Stimulated activated naive CD4-positive, alpha-beta T cell (primary cell): ENCODE data around the gene PITPNC1.
A peak's percentile ranks its signal among the peaks of the same experiment; 100 is the strongest.
"Not testable (repeated sequence)": the region's sequence is repeated elsewhere in the genome, so short reads cannot be mapped to it uniquely, and the experiment has no call there.

Experiments used
- DNase-seq, 6 experiments: peaks; one replicate each; lab custom pipeline; 2025; lab: John Stamatoyannopoulos, UW

PITPNC1 gene

DNA sequence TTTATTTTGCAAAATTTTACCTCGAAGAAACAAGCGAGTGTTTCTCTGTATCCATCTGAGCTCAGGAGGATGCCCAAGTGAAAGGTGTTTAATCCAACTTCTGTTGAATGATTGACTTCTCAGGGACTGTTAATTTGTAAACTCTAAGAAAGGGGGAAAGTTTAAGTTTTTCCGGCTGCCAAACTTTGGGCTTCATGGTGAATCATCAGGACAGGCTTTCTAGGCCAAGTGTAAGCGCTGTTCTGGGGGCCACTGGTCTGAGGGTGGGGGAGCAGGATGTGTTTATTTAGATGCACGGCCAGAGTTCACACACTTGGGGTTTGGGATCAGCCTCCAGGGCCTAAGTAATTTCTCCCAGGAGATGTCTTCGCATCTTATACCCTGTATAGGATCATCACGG is 110.4 kb downstream of the PITPNC1 start:
- no peak for DNase-seq

DNA sequence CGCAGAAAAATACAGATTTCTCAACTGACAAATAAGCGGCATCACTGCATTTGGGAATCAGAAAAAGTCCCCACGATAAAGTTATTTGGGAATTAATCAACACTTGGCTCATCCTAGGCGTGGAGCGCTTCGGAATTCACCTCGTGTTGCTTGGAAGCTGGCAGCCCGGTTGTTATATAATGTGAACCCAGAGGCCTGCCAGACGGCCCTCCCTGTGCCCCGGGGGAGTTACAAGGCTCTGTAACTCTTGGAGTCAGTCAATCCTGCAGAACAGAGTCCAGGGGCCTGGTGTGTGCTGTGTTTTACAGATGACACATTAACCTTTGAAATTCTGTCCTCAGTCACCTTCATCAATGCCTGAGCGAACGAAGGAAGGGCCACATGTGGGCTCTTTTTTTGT is 111.1 kb downstream of the PITPNC1 start:
- no peak for DNase-seq

DNA sequence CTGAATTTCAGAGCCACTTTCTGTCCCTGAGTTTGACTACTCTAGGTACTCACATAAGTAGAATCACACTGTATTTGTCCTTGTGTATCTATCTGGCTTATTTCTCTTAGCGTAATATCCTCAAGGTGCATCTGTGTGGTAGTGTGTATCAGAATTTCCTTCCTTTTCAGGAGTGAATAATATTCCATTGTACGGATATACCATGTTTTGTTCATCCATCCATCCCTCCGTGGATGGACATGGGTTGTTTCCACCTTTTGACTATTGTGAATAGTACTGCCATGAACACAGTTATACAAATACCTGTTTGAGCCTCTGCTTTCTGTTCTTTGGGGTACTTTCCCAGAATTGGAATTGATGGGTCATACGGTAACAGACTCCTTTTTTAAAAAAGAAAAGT is 111.7 kb downstream of the PITPNC1 start:
- DNase-seq = no peak

DNA sequence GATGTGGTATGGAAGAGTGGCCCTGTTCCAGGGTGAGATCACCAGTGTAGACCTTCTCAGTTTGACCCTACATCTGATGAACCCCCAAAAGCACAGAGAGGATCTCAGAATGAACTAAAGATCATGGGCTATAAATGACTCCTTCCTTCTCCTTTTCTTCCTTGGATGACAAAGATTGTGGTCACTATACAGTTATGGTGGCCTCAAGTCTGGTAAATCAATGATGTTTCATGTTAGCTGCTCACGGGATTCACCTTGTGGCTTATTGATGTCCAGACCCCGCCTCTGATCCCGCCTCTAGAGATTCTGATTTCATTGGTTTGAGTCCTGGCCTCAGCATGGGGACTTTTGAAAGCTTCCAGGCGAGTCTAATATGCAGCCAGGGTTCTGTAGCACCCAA is 112.2 kb downstream of the PITPNC1 start:
- DNase-seq = no peak

DNA sequence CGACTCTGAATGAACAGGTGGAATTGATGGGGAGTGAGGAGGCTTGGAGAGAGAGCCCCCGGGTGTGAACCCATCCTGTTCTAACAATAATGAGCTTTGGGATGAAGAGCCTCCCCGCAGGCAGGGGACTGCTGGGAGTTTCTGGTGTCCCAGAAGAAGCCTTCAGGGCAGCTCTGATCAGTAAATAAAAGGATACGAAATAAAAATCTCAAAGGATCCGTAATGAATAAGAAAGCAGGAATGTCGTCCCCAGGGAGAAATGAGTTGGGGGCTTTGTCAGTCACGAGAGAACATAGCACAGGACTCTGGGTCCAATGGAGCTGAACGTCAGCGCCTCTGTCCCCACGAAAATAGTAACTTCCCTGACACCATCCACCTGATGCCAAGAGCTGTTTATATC is 113.4 kb downstream of the PITPNC1 start:
- DNase-seq = no peak

DNA sequence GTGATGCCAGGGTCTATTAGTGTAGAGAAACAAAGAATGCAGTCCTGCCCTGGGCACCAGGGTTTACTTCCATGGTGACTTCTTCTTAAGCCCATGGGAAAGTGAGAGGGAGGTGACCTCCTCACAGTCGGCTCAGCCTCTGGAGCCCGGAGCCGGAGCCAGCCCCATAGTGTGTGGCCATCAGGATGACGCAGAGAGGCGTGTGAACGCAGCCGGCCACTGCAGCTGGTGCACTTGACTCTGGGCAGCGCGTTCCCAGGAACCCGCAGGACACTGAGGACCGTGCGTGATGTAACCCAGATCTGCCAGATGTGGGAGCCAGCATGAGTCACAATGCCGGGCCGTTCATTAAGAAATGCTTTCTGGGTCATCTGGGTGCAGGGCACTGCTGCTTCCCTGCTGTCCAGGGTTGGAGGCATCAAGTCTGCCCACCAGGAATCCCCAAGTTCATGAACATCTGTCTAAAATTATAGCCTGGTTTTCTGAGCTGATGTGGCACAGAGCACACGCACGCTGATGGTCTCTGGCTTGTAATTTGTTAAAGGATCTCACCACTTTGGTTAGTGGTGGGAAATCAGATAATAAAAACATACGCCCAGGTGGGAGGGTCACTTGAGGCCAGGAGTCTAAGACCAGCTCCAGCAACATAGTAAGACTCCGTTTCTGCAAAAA is 114.1 kb downstream of the PITPNC1 start:
- DNase-seq = no peak

DNA sequence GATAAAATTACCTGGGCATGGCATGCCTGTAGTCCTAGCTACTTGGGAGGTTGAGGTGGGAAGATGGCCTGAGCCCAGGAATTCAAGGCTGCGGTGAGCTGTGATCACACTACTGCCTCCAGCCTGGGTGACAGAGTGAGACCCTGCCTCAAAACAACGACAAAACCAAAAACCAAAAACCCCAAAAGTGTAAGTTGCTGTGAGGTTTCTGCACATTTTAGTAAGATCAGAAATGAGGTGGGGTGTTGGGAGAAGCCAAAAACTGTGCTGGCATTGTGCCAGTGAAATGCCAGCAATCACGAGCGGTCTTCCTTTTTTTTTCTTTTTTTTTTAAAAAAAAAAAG is 114.6 kb downstream of the PITPNC1 start:
- DNase-seq = no peak

DNA sequence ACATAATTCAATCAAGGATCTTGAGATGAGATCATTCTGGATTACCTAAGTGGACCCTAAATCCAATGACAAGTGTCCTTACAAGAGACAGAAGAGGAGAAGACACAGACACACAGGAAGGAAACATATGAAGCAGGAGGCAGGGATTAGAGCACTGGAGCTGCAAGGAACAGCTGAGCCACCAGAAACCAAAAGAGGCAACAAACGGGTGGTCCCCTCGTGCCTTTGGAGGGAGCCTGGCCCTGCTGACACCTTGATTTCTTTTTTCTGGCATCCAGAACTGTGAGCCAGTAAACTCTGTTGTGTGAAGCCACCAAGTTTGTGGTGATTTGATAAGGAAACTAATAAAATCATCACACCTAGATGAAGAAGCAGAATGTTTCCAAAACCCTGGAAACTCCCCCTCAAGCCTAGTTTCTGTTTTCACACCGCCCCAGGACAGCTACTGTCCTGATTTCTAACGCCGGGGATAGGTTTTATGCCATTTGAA is 115.2 kb downstream of the PITPNC1 start:
- DNase-seq = no peak

DNA sequence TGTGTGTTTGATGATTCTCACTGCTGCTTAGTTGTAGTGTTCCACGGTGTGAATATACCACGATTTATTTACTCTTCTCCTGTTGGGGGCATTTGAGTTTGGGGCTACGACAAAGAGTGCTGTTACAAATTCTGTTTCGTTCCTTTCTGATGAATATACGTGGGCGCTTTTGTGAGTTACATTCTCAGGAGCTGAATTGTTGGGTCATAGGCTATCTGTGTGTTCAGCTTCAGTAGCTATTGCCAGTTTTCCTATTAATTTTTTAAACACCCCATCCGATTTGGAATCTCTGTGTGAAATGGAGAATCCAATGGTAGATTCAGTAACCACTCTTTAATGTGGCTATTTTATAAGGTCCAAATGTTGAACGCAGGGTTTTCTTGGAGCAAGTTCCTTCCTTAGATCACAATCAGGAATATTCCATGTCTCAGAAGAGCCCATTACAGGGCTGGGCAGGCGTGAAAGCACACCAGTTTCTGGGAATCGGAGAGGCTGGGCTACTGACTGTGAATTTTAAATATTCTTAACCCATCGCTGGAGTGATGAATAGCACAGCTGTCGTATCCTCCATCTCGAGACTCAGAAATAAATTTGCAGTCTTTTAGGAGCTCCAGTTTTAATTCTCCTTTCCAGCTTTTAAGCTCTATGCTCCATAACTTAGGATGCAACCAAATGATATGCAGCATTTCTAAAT is 115.9 kb downstream of the PITPNC1 start:
- DNase-seq = no peak

DNA sequence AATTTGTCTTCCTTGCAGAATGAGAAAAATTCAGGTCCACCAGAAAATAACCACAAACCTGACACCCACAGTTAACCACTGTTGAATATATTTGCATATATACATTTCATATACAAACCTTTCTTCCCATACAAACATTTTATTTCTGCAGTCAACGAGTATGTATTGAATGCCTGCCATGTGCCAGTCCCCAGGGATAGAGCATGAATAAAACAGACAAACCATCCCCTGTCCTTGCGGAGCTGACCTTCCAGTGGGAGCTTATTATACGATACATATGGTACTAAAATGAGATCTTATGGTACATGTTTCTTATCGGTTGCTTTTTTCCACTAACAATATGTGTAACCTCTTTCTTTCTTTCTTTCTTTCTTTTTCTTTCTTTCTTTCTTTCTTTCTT is 116.7 kb downstream of the PITPNC1 start:
- DNase-seq = no peak

DNA sequence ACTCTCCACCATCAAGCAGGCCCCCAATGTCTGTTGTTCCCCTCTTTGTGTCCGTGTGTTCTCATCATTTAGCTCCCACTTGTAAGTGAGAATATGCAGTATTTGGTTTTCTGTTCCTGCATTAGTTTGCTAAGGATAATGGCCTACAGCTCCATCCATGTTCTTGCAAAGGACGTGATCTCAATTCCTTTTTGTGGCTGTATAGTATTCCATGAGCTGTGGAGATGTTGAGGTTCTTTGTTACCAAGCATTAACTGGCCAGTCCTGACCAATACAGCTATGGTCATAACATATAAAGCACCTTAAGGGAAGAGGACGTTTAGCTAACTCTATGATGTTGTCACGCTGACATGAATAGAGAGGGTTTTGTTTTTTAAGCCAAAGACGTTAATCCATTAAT is 118.5 kb downstream of the PITPNC1 start:
- not testable (repeated sequence) for DNase-seq

DNA sequence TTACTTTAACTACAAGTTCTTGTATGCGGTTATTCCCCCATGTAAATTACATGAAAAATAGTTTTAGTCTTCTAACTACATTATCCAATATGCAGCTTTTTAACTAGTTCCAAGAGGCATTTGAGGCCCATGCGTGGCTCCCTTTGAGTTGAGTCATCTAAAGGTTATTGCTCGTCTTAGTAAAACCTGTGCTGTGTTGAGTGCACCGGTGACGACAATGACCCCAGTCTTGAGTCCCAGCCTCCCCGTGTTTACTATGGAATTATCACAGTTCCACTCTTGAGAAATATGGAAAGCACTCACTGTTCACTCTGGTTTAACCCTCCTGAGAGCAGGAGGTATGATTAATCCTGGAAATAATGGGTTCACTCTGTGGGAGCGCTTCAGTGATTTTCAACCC is 119.2 kb downstream of the PITPNC1 start:
- DNase-seq = no peak

DNA sequence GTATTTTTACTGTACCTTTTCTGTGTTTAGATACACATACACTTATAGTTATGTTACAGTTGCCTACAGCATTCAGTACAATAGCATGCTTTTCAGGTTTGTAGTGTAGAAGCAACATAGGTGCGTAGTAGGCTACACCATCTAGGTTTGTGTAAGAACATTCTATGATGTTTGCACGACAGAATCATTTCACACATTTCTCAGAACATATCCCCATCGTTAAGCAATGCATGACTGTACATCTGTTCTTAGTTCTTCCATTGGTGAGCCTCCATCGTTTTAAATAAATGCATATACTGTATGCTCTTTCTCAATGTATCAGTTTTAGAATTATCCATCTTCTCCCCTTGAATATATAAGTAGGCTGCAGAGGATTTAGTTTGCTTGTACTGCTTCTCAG is 122.6 kb downstream of the PITPNC1 start:
- no peak for DNase-seq

DNA sequence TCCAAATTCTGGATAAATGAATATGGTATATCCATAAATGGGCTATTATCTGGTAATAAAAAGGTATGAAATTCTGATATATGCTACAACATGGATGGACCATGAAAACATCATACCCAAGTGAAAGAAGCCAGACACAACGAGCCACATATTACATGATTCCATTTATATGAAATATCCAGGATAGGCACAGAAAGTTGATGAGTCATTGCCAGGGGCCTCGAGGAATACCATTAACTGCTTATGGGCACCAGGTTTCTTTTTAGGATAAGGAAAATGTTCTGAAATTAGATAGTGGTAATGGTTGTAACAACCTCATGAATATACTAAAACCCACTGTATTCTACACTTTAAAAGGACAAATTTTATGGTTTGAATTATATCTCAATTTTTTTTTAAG is 123.2 kb downstream of the PITPNC1 start:
- DNase-seq = no peak

DNA sequence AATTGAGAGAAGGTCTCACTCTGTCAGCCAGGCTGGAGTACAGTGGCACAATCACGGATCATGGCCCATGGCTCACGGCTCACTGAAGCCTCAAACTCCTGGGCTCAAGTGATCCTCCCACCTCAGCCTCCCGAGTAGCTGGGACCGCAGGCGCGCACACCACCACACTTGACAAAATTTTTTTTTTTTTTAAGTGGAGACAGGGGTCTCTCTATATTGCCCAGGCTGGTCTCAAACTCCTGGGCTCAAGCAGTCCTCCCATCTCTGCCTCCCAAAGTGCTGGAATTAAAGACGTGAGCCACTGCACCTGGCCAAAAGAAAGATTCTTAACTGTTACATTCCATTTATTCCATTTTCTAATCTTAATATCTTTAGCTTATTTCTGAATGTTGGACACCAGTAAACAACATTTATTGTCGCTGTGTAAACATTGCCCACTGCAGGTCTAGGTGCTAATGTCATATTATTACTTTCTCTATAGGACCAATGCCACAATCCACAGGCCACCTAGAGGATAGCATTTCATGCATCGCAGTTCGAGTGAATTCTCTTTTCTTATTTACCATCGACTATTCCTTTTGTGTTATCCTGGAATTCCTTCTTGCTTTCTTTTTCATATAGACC is 123.7 kb downstream of the PITPNC1 start:
- DNase-seq = no peak

DNA sequence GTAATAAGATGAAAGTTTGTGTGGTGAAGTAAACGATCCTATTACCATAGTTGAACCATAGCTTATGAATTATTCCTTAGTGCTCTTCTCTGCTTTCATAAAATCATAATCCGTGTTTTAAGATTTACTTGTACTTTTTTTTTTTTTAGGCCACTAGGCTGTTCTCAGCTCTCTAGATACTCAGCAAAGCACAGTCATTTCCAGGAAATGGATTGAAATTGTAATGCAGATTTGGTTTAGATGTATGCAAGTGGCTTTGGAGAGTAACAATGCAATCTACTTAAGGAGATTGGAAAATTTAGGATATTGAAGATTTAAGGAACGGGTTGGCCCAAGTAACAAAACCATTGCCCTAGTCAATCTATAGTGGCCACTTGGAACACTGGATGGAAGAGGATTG is 125.1 kb downstream of the PITPNC1 start:
- peak in 1 of 6 experiments; percentile 6 for DNase-seq

DNA sequence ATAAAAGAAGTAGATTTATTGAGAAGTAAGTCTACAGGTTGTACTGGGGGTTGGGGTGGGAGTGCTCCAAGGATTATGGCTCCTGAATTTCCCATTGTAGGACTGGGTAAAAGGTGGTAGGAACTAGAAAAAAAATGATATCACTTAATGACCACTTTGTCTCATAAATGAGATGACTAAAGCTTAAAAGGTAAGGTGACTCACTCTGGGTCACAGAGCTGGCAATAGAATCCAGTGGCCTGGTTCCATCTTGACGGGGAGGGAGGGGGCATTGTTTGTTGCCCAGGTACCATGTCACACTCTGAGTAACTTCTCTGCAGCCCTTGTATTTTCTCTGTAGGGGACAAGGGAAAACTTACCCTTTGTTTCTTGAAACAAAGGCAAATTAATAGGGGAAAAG is 126.1 kb downstream of the PITPNC1 start:
- no peak for DNase-seq

DNA sequence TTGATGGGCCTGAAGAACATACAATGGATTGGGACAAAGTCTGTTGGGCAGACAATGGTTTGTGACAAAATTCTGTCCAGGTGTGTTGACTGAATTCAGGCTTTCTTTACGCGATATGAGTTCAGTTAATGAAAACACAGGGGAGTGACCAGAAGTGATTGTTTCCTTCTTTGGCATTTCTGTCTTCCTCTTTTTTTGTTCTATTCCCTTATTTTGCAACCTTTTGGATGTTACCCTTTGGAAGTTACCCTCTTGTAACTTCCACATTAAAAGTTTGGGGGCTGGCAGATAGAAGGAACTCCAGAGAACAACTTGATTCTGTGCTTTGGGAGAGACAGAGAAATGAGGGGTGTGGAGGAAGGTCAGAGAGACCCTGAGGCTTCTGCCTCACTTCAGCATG is 126.7 kb downstream of the PITPNC1 start:
- no peak for DNase-seq

DNA sequence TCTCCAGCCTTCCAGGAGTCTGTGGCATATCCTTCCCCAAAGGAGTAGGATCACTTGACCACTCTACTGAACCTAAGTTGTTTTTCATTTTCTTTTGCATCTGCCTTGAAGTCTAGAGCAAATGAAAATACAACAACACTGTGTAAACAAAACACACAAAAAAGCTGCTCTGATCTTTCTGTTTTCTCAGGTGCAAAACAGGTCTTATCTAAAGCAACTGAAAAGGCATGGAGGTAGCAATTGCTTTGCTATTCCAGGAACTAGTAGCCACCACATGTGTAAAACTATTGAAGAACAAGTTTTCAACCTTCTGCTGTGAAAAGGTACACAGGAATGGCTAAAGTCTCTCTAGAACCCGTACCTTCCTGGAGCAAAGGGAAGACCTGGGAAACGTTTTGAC is 127.1 kb downstream of the PITPNC1 start:
- DNase-seq = no peak

DNA sequence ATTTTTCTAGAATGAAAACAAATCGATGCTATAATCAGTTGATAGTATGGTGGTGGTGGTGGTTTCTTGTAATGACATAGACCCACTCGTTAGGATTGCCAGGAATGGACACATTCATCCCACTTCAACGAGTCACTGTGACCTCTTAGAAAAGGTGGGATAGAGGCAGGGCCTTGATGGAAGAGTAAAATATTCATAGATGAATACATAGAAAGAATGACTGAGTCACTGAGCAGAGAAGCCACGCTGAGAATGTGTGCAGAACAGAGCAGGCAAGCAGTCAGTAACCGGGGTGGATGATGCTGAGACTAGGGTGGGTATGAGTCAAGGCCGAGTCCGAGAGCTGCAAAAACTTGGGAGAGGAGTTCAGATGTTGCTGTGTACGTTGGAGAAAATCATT is 129.9 kb downstream of the PITPNC1 start:
- DNase-seq = no peak

DNA sequence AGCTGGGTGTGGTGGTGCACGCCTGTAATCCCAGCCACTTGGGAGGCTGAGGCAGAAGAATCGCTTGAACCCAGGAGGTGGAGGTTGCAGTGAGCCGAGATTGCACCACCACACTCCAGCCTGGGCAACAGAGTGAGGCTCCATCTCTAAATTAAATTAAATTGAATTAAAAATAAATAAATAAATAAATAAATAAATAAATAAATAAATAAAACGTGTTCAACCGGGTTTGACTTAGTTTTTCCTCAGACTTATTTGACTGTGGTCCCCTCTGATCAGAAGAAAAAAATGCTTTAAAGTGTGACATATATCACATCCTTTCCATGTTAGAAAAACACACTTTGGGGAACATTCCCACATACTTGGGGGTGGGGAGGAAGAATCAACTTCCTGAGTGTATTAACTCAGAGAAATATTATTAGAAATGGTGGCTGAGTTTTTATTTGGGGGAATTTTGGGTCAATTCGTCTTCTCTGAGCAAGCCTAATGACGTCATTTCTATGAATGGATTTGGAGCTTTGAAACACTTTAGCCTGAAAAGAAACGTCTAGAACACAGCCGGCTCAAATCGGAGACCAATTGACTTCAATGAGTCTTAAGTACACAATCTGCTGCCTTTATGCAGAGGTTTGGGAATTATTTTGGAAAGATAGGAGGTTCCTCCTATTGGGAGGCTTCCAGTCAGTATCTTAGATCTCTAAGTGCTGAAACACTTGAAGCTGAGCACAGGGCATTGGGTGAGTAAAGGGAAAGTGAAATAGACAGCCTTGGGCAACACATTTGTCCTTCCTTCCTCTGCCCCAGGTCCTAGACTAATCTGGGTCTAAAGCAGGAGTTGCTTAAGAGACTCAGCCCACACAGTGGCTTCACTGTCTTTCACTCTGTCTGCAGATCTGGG is 132.6 kb downstream of the PITPNC1 start:
- DNase-seq = no peak

DNA sequence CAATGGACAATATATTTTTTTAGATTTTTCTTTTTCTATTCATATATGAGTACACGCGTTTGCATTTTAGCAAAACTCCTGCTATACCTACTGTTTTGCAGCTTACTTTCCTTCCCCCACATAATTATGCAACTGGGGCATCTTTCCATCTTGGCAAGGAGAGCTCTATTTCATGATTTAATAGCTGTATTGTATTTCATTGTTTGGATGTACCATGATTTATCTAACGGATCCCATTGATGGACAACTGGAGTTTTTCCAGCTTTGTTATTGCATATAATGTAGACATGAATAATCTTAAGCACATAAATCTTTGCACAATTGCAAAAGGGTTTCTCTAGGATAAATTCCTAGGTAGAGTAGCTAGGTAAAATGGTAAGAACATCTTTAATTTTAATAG is 133.9 kb downstream of the PITPNC1 start:
- DNase-seq = no peak

DNA sequence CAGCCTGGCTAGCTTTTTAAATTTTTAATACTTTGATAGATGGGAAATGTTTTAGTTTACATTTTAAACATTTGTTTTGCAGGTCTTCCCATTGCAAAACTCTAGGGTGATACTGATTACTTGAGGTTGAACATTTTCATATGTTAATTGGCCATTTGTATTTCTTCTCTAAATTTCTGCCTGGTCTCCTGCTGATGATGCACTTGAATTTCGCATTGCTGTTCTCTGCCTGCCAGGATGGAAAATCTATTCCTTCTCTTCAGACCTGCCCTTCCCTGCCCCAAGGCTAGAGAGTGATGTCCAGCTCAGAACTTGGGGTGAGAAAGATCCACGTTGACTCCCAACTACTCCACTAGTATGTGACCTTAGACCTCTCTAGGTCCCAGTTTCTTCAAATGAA is 134.7 kb downstream of the PITPNC1 start:
- DNase-seq = no peak
